A549 (cell line): Measurements from ENCODE around the gene IQCC. TPM values are rescaled to one million over a fixed set of nuclear protein-coding genes. Genes with fewer than 3 reads are reported as not detected.

Source experiments
- ATAC-seq, 2 experiments: fragments of 200-7000 bp in 1 of 2; fragments of >200 bp in 1 of 2; cut with Nextera tagmentation in 1 of 2; cut with Tn5 transposase in 1 of 2; 3 replicates each; pipeline versions ENCODE4 v1.8.0 to v1.9.1; 2018 to 2020; ENCODE audit warnings: mild to moderate bottlenecking in 1 of 2, moderate library complexity in 1 of 2
- CTCF ChIA-PET: fragments of 300-600 bp; sonication (Branson Sonifier 250); formaldehyde crosslinking; extraction: SDS; loops from one replicate; lab custom pipeline; 2021; ENCODE audit warnings: antibody characterized with exemption, inconsistent platforms; lab: Yijun Ruan, JAX
- POLR2A ChIA-PET: fragments of 350-600 bp; formaldehyde crosslinking; extraction: SDS; loops from one replicate; lab custom pipeline; 2021; ENCODE audit warnings: antibody characterized with exemption, inconsistent platforms; lab: Yijun Ruan, JAX
- DNase-seq, 2 experiments: peaks; one replicate each; pipeline versions ENCODE4 v3.0.0 to v3.0.0-alpha.2; 2011 to 2016; ENCODE audit warnings: low read depth in 1 of 2, low spot score in 1 of 2
- FAIRE-seq: peaks from 2 replicates; lab custom pipeline; 2011; peaks lifted over from hg19 to GRCh38; lab: Jason Lieb, UNC
- H3K27ac ChIP-seq, 2 experiments: fragments of >200 bp; sonication (Bioruptor Twin); formaldehyde crosslinking; 3 replicates each; pipeline ENCODE4 v1.5.1; 2016 to 2017
- H3K4me1 ChIP-seq: fragments of >200 bp; sonication (Bioruptor Twin); formaldehyde crosslinking; 3 replicates; pipeline ENCODE4 v1.6.1; 2016
- H3K4me2 ChIP-seq: fragments of >200 bp; sonication (Bioruptor Twin); formaldehyde crosslinking; 3 replicates; pipeline ENCODE4 v1.6.1; 2016
- H3K4me3 ChIP-seq: fragments of >200 bp; sonication (Bioruptor Twin); formaldehyde crosslinking; 3 replicates; pipeline ENCODE4 v1.5.1; 2016
- H3K9me3 ChIP-seq: fragments of >200 bp; sonication (Bioruptor Twin); formaldehyde crosslinking; 3 replicates; pipeline ENCODE4 v1.6.1; 2016
- BHLHE40 ChIP-seq: IDR thresholded peaks from 2 replicates; pipeline ENCODE4 v1.6.1; 2012; ENCODE audit warnings: low read depth, low read length, inconsistent platforms
- CHD2 ChIP-seq: fragments of 150-350 bp; IDR thresholded peaks from 2 replicates; pipeline ENCODE4 v1.6.1; 2014; ENCODE audit warnings: low read length; ENCODE audit not compliant: partially characterized antibody
- E2F6 ChIP-seq: IDR thresholded peaks from 2 replicates; pipeline ENCODE4 v1.6.1; 2012; ENCODE audit warnings: low read depth, borderline replicate concordance
- EHF ChIP-seq: fragments of 250-450 bp; sonication (Bioruptor Pico); IDR thresholded peaks from 2 replicates; pipeline ENCODE4 v1.5.0; 2020; ENCODE audit warnings: mild to moderate bottlenecking
- ELK1 ChIP-seq: fragments of 150-350 bp; IDR thresholded peaks from 2 replicates; pipeline ENCODE4 v1.6.1; 2014; ENCODE audit warnings: low read depth, mild to moderate bottlenecking, low read length
- EP300 ChIP-seq, 2 experiments: fragments of >200 bp; sonication (Bioruptor Twin); formaldehyde crosslinking; IDR thresholded peaks; 2 replicates in 1 of 2; 3 replicates in 1 of 2; pipeline ENCODE4 v1.6.1; 2016 to 2017
- FOSL2 ChIP-seq, 2 experiments: fragments of 450-650 bp in 1 of 2; fragments of >200 bp in 1 of 2; sonication (Bioruptor Twin) in 1 of 2; formaldehyde crosslinking; IDR thresholded peaks; 2 replicates each; pipeline versions ENCODE4 v1.5.0 to v1.6.1; 2016 to 2020; ENCODE audit warnings: mild to moderate bottlenecking in 1 of 2, moderate library complexity in 1 of 2
- FOXS1 ChIP-seq: fragments of 250-450 bp; sonication (Bioruptor Pico); IDR thresholded peaks from 2 replicates; pipeline ENCODE4 v1.5.0; 2020; ENCODE audit warnings: mild to moderate bottlenecking, moderate library complexity
- GATA3 ChIP-seq: IDR thresholded peaks from 2 replicates; pipeline ENCODE4 v1.6.1; 2012; ENCODE audit warnings: borderline replicate concordance
- HDAC2 ChIP-seq: fragments of 200-600 bp; sonication (generic); IDR thresholded peaks from 2 replicates; pipeline ENCODE4 v1.6.1; 2016
- HMGXB4 ChIP-seq: fragments of 250-450 bp; sonication (Bioruptor Pico); IDR thresholded peaks from 2 replicates; pipeline ENCODE4 v1.5.0; 2021; ENCODE audit warnings: mild to moderate bottlenecking, moderate library complexity, borderline replicate concordance
- JUN ChIP-seq, 2 experiments: fragments of >200 bp; sonication (Bioruptor Twin); formaldehyde crosslinking; IDR thresholded peaks; 2 replicates in 1 of 2; 3 replicates in 1 of 2; pipeline ENCODE4 v1.6.1; 2016 to 2017
- JUNB ChIP-seq: fragments of >200 bp; sonication (Bioruptor Twin); formaldehyde crosslinking; IDR thresholded peaks from 2 replicates; pipeline ENCODE4 v1.6.1; 2016
- KDM5A ChIP-seq: fragments of 200-600 bp; sonication (generic); IDR thresholded peaks from 2 replicates; pipeline ENCODE4 v1.6.1; 2016; ENCODE audit warnings: antibody characterized with exemption, mild to moderate bottlenecking
- MAFK ChIP-seq: fragments of 450-650 bp; IDR thresholded peaks from 2 replicates; pipeline ENCODE4 v1.6.1; 2014; ENCODE audit not compliant: partially characterized antibody
- MAX ChIP-seq: IDR thresholded peaks from 2 replicates; pipeline ENCODE4 v1.6.1; 2012
- NPAS2 ChIP-seq: fragments of 250-450 bp; sonication (Bioruptor Pico); IDR thresholded peaks from 2 replicates; pipeline ENCODE4 v1.8.0; 2022; ENCODE audit warnings: mild to moderate bottlenecking, moderate library complexity, borderline replicate concordance
- NR3C1 ChIP-seq: fragments of >200 bp; sonication (Bioruptor Twin); formaldehyde crosslinking; IDR thresholded peaks from 3 replicates; pipeline ENCODE4 v1.6.1; 2017
- PBX3 ChIP-seq: IDR thresholded peaks from 2 replicates; pipeline ENCODE4 v1.6.1; 2012
- PHF8 ChIP-seq: fragments of 200-600 bp; sonication (generic); IDR thresholded peaks from 2 replicates; pipeline ENCODE4 v1.6.1; 2016; ENCODE audit warnings: low read depth, mild to moderate bottlenecking, antibody characterized with exemption, moderate library complexity, borderline replicate concordance
- POLR2A ChIP-seq: IDR thresholded peaks from 2 replicates; pipeline ENCODE4 v1.6.1; 2012; ENCODE audit warnings: mild to moderate bottlenecking, low read length
- POLR2AphosphoS2 ChIP-seq: conservative IDR thresholded peaks from 2 replicates; pipeline ENCODE4 v1.6.1; 2012; ENCODE audit warnings: low read length, improper control_type of control experiment, inconsistent platforms
- RCOR1 ChIP-seq: fragments of 150-350 bp; IDR thresholded peaks from 2 replicates; pipeline ENCODE4 v1.6.1; 2014; ENCODE audit warnings: antibody characterized with exemption, low read length, low read depth
- RFX5 ChIP-seq: fragments of 450-650 bp; IDR thresholded peaks from 2 replicates; pipeline ENCODE4 v1.7.1; 2014; ENCODE audit warnings: antibody characterized with exemption, mild to moderate bottlenecking, moderate library complexity
- RNF2 ChIP-seq: fragments of 200-600 bp; sonication (generic); IDR thresholded peaks from 2 replicates; pipeline ENCODE4 v1.6.1; 2016; ENCODE audit warnings: low read depth, mild to moderate bottlenecking, antibody characterized with exemption, moderate library complexity, borderline replicate concordance
- SMC3 ChIP-seq: fragments of >200 bp; sonication (Bioruptor Twin); formaldehyde crosslinking; IDR thresholded peaks from 3 replicates; pipeline ENCODE4 v1.6.1; 2018; ENCODE audit warnings: inconsistent platforms
- TFCP2L1 ChIP-seq: fragments of 250-450 bp; sonication (Bioruptor Pico); IDR thresholded peaks from 2 replicates; pipeline ENCODE4 v1.5.0; 2021; ENCODE audit warnings: mild to moderate bottlenecking
- USF2 ChIP-seq: fragments of 450-650 bp; IDR thresholded peaks from 2 replicates; pipeline ENCODE4 v1.6.1; 2014; ENCODE audit warnings: antibody characterized with exemption
- WGBS: methylation state at CpG from one replicate; pipeline ENCODE4 v1.1.6; 2017; ENCODE audit errors: missing lambda C conversion rate; 5-methylcytosine and 5-hydroxymethylcytosine counted together
- polyA minus RNA-seq: library from RNA; depleted of rRNA, polyadenylated mRNA; stranded (reverse); fragments of >200 nt; gene quantifications from 2 replicates; pipeline ENCODE4 v1.2.3, GENCODE V29; 2011; rRNA and poly(A)+ RNA removed
- polyA plus RNA-seq, 4 experiments: library from polyadenylated mRNA; depleted of rRNA in 3 of 4; stranded (reverse); fragments of >200 nt; fragmentation: RNase III in 1 of 4; extraction: RNeasy Plus Mini Kit Qiagen cat#74134 plus additional on column Dnase treatment in 1 of 4; gene quantifications; 2 replicates in 3 of 4; 3 replicates in 1 of 4; pipeline ENCODE4 v1.2.3, GENCODE V29; 2011 to 2017

The IQCC gene
- polyA plus RNA-seq (2011; rRNA removed), result 1.6 and 1.8 TPM in 2 replicates
- polyA plus RNA-seq (2012; cell fraction: cytosol; rRNA removed), result 1.4 and 1.6 TPM in 2 replicates
- polyA plus RNA-seq (2012; cell fraction: nucleus; rRNA removed), result 1.2 and 1.5 TPM in 2 replicates
- polyA plus RNA-seq (2017; fragmentation: RNase III; extraction: RNeasy Plus Mini Kit Qiagen cat#74134 plus additional on column Dnase treatment), result 1.8 to 2.0 TPM (median 2.0 TPM) in 3 replicates
- 1.5 and 2.0 TPM in 2 replicates for polyA minus RNA-seq

GRCh38 chr1:32205401-32206370, at the start of gene IQCC:
Gene IQCC (plus strand): TSS chr1:32205671. CDS start chr1:32205682, 11 bp downstream.
- Histone ChIP-seq H3K4me3 (peak within 1 kb of the TSS; percentile 83), H3K27ac (peak within 1 kb of the TSS; percentile 85 to 92), H3K4me1 (peaks cover 12% of the 10 kb centered on the region; the same call in 2 of the 3 replicates), H3K9me3 (no peaks in the 10 kb centered on the region), H3K4me2 (peak within 1 kb of the TSS; percentile 98)
- POLR2A ChIA-PET, result interaction anchor here (1.2 to 1.6 kb wide), 2 partner anchors 26 to 116 kb away, joined by 4 to 5 read pairs; partner anchors contain the start of gene TXLNA
- WGBS, result 15% methylated on average over 22 of the region's 77 CpGs
- TF ChIP-seq MAX, result peak; percentile 68
- no peak for TF ChIP-seq FOXS1 (CRISPR knock-in tag)
- no peak for TF ChIP-seq SMC3
- 0 out of 2 replicates have a peak, but pooled peaks have one; percentile 64 for TF ChIP-seq E2F6
- TF ChIP-seq JUN (IDR thresholded peaks at IDR 0.05), result peak in 1 of 2 experiments; percentile 26; a peak in 1 of 5 replicates
- TF ChIP-seq GATA3, result peak; percentile 11; the same call in 1 of the 2 replicates
- TF ChIP-seq NPAS2 (CRISPR knock-in tag), result no peak
- no peak for TF ChIP-seq FOSL2 (IDR thresholded peaks at IDR 0.05)
- no peak for TF ChIP-seq FOSL2 (CRISPR knock-in tag; IDR thresholded peaks at IDR 0.05)
- no peak for TF ChIP-seq BHLHE40
- TF ChIP-seq PBX3, result 0 out of 2 replicates have a peak, but pooled peaks have one; percentile 36
- TF ChIP-seq POLR2A, result peak; percentile 57
- no peak for TF ChIP-seq RNF2
- TF ChIP-seq PHF8, result peak; percentile 39; the same call in 1 of the 2 replicates
- TF ChIP-seq EP300 (IDR thresholded peaks at IDR 0.05), result no peak
- TF ChIP-seq KDM5A, result peak; percentile 60; the same call in 1 of the 2 replicates
- no peak for TF ChIP-seq USF2
- no peak for TF ChIP-seq JUNB
- TF ChIP-seq MAFK, result no peak
- TF ChIP-seq RFX5, result no peak
- DNase-seq, result peak; percentile 70 to 81
- no peak for FAIRE-seq
- ATAC-seq, result peak; percentile 75 to 84
- CTCF ChIA-PET, result interaction anchor here (1.2 to 4.5 kb wide), 3 partner anchors 10 to 110 kb away, joined by 3 to 38 read pairs (median 8); no protein-coding TSS in a partner anchor

- Histone ChIP-seq H3K4me1 (no peaks in the 10 kb centered on the region), H3K4me2 (no peak overlapping the region), H3K27ac (no peak overlapping the region), H3K9me3 (no peaks in the 10 kb centered on the region), H3K4me3 (no peak overlapping the region)
- ChIA-PET CTCF (no interaction called here), POLR2A (no interaction called here)
- DNase-seq (no peak), FAIRE-seq (no peak), ATAC-seq (no peak)
- 62% methylated on average over 3 of the region's 3 CpGs for WGBS
- TF ChIP-seq HMGXB4 (no peak), POLR2AphosphoS2 (no peak), MAX (no peak), HDAC2 (no peak), RFX5 (no peak), PHF8 (no peak), USF2 (no peak), RCOR1 (no peak), TFCP2L1 (no peak), NR3C1 (no peak), EHF (CRISPR knock-in tag) (no peak), CHD2 (no peak), ELK1 (no peak)
Observed at GRCh38 chr1:32159189-32159588, 46.3 kb upstream of the IQCC start.
